Measurements from ENCODE around the gene PAK5. TPM values are rescaled to one million over a fixed set of nuclear protein-coding genes. Genes with fewer than 3 reads are reported as not detected.

PAK5 gene
- total RNA-seq, 1 experiment from 2014 or later = 0.03 TPM

- no peak for DNase-seq
- H3K4me3 ChIP-seq (ENCODE audit: insufficient read depth, low read depth, low read length) = no peak overlapping the region
These were observed 286.9 kb downstream of the PAK5 start for GRCh38 chr20:9551808-9552550.

DNA sequence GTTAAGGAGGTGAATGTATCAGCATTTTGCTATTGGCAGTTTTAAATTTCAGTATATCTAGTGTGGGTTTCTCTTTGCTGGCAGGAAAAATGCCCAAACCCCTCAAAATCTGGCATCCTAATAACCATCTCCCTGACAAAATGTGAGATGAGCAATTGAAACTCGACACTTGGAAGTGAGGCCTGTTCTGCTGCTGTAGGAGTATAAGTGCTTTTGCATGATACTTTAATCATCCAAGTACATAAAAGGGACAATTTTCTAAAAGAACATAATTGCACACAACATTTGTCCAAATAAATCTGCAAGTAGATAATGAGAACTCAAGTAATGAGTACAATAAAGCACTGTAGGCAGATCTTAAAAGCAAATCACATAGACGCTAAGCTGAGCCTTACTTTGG is 288.0 kb downstream of the PAK5 start:
- Histone ChIP-seq H3K36me3 (replicated peaks; ENCODE audit: control insufficient read depth, insufficient read depth, low read length) (no peaks in the 10 kb centered on the region), H3K4me3 (ENCODE audit: insufficient read depth, low read depth, low read length) (no peak overlapping the region), H3K27me3 (ENCODE audit: control insufficient read depth, insufficient read depth, low read length) (no peaks in the 10 kb centered on the region; the same call in none of the 2 replicates)
- no peak for DNase-seq

More at GRCh38 chr20:9551808-9552550, 286.9 kb downstream of the PAK5 start:
- no peaks in the 10 kb centered on the region for H3K36me3 ChIP-seq (replicated peaks; ENCODE audit: control insufficient read depth, insufficient read depth, low read length)
- no peaks in the 10 kb centered on the region; the same call in none of the 2 replicates for H3K27me3 ChIP-seq (ENCODE audit: control insufficient read depth, insufficient read depth, low read length)

DNA sequence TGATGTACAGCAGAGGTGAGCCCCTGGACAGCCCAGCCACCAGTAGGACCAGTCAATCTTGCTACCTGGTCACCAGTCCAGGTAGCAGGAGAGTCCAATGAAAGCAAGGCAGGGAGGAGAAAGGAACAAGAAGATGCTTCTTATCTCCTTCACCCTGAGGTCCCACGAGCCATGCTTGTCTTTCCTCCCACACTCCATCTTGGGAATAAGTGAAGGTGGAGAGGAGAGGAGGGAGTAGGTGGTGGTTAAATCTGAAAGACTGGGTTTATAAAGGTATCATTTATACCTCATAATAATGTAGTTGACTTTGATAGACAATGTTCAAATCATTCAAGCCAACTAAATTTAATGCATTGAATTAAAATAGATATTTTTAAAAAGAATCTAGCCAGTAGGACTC is 288.6 kb downstream of the PAK5 start:
- DNase-seq = no peak
- Histone ChIP-seq H3K4me3 (ENCODE audit: insufficient read depth, low read depth, low read length) (no peak overlapping the region), H3K27me3 (ENCODE audit: control insufficient read depth, insufficient read depth, low read length) (no peaks in the 10 kb centered on the region; the same call in none of the 2 replicates), H3K36me3 (replicated peaks; ENCODE audit: control insufficient read depth, insufficient read depth, low read length) (no peaks in the 10 kb centered on the region)

GRCh38 chr20:9543214-9543613 is 295.7 kb downstream of the PAK5 start:
- Histone ChIP-seq H3K27me3 (ENCODE audit: control insufficient read depth, insufficient read depth, low read length) (no peaks in the 10 kb centered on the region), H3K4me3 (ENCODE audit: insufficient read depth, low read depth, low read length) (no peak overlapping the region)
- no peak for DNase-seq

DNA sequence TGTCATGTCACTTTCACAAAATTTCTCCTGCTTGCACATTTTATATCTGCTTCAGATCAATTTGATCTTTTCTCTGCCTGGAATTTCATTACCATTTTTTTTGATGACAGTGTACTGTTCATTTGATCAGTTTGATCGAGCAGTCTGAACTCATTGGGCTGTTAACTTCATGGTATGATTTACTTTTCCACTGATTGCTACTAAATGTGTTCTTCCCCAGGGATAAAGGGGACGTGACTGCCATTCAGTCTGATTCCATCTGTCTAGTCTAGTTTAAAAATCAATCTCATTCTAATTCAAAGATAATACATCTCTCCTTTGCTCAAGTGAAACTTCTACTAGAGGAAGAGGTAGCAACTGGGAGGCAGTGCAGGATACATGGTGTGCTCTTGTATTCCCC is 303.4 kb downstream of the PAK5 start:
- H3K27me3 ChIP-seq (ENCODE audit: control insufficient read depth, insufficient read depth, low read length) = no peaks in the 10 kb centered on the region
- no peak overlapping the region for H3K4me3 ChIP-seq (ENCODE audit: insufficient read depth, low read depth, low read length)
- H3K36me3 ChIP-seq (replicated peaks; ENCODE audit: control insufficient read depth, insufficient read depth, low read length) = no peaks in the 10 kb centered on the region
- no peak for DNase-seq

More at GRCh38 chr20:9543214-9543613, 295.7 kb downstream of the PAK5 start:
- H3K36me3 ChIP-seq (replicated peaks; ENCODE audit: control insufficient read depth, insufficient read depth, low read length) = no peaks in the 10 kb centered on the region

GRCh38 chr20:9534025-9534424 is 304.9 kb downstream of the PAK5 start:
- DNase-seq = no peak
- Histone ChIP-seq H3K36me3 (replicated peaks; ENCODE audit: control insufficient read depth, insufficient read depth, low read length) (no peaks in the 10 kb centered on the region), H3K4me3 (ENCODE audit: insufficient read depth, low read depth, low read length) (no peak overlapping the region), H3K27me3 (ENCODE audit: control insufficient read depth, insufficient read depth, low read length) (no peaks in the 10 kb centered on the region)

DNA sequence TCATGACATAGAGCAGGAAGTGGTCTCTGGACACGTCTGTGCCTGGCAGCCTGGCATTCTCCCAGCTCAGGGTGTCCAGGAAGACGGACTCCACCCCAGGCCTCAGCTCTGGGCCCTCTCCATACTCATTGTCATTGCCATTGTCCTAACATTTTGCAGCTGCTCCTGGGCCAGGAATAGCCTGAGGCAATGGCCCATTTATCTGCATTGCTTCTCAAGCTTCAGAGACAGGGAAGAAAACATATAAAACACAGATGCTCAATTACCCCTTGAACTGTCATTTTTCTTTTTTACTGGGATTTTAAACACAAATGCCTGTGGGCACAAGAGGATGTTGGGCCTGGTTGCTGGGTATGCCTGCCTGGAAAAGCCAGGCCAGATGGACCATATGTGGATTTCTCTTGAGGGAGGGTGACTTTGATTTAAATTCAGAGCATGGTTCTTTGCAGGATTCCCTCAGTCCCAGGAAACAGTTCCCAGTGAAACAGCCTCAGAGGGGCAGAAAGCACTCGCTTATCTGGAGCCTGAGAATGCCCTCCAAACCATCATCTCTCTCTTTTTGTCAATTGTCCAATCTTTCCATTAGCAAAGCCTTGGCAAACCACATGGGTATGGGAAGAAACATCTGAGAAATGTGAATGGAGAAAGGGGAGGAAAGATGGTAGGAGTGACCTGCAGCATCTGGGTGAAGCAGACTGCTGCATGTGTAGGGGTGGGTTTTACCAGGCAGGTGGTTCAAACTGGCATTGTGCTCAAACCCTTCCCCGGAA is 306.6 kb downstream of the PAK5 start:
- no peaks in the 10 kb centered on the region for H3K36me3 ChIP-seq (replicated peaks; ENCODE audit: control insufficient read depth, insufficient read depth, low read length)
- DNase-seq = no peak
- no peaks in the 10 kb centered on the region for H3K27me3 ChIP-seq (ENCODE audit: control insufficient read depth, insufficient read depth, low read length)
- no peak overlapping the region for H3K4me3 ChIP-seq (ENCODE audit: insufficient read depth, low read depth, low read length)

GRCh38 chr20:9531581-9531980 is 307.3 kb downstream of the PAK5 start:
- no peaks in the 10 kb centered on the region for H3K27me3 ChIP-seq (ENCODE audit: control insufficient read depth, insufficient read depth, low read length)
- no peak for DNase-seq

DNA sequence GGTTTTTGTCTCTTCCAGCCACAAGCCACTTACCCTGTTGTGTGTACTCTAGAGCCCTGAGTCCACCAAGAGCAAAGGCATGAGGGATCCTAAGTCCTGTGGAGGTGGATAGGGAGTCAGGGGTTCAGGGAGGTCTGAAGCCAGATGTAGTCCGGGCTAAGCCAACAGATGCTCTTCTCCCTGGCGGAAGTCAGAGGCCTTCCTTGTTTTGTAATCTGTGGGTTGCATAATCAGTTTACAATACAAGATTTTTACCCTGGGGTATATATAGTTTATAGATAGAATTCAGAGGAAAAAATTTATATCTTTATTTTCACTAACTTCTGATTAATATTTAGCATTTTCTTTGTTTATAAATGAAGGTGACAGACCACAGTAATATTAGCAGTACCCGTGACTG is 315.2 kb downstream of the PAK5 start:
- Histone ChIP-seq H3K4me3 (ENCODE audit: insufficient read depth, low read depth, low read length) (no peak overlapping the region), H3K27me3 (ENCODE audit: control insufficient read depth, insufficient read depth, low read length) (peaks cover 13% of the 10 kb centered on the region; the same call in 1 of the 2 replicates), H3K36me3 (replicated peaks; ENCODE audit: control insufficient read depth, insufficient read depth, low read length) (no peaks in the 10 kb centered on the region)
- no peak for DNase-seq

More at GRCh38 chr20:9531581-9531980, 307.3 kb downstream of the PAK5 start:
- Histone ChIP-seq H3K4me3 (ENCODE audit: insufficient read depth, low read depth, low read length) (no peak overlapping the region), H3K36me3 (replicated peaks; ENCODE audit: control insufficient read depth, insufficient read depth, low read length) (no peaks in the 10 kb centered on the region)

DNA sequence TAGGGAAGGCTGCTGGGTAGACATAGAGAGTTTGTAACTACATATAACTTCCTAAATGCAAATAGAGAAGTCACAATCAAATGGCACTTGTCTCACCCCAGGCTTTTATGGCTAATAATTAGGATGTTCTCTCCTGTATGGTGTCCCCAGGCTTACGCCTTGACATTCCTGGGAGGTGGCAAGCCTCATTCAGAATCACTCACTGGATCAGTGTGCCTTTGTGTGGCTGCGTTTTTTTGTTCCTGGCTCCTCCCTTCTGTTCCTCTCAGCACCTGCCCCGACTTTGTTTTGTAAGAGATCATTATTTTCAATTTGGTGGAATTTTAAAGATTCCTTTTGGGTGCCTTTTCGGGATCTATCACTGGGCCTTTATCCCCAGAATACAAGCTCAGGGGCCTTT is 318.8 kb downstream of the PAK5 start:
- H3K36me3 ChIP-seq (replicated peaks; ENCODE audit: control insufficient read depth, insufficient read depth, low read length) = no peaks in the 10 kb centered on the region
- no peak overlapping the region for H3K4me3 ChIP-seq (ENCODE audit: insufficient read depth, low read depth, low read length)
- H3K27me3 ChIP-seq (ENCODE audit: control insufficient read depth, insufficient read depth, low read length) = peaks cover 49% of the 10 kb centered on the region
- DNase-seq = peak; percentile 20

GRCh38 chr20:9518576-9519175 is 320.2 kb downstream of the PAK5 start:
- Histone ChIP-seq H3K27me3 (ENCODE audit: control insufficient read depth, insufficient read depth, low read length) (peaks cover 63% of the 10 kb centered on the region), H3K36me3 (replicated peaks; ENCODE audit: control insufficient read depth, insufficient read depth, low read length) (no peaks in the 10 kb centered on the region), H3K4me3 (ENCODE audit: insufficient read depth, low read depth, low read length) (no peak overlapping the region)
- DNase-seq = peak; percentile 71

DNA sequence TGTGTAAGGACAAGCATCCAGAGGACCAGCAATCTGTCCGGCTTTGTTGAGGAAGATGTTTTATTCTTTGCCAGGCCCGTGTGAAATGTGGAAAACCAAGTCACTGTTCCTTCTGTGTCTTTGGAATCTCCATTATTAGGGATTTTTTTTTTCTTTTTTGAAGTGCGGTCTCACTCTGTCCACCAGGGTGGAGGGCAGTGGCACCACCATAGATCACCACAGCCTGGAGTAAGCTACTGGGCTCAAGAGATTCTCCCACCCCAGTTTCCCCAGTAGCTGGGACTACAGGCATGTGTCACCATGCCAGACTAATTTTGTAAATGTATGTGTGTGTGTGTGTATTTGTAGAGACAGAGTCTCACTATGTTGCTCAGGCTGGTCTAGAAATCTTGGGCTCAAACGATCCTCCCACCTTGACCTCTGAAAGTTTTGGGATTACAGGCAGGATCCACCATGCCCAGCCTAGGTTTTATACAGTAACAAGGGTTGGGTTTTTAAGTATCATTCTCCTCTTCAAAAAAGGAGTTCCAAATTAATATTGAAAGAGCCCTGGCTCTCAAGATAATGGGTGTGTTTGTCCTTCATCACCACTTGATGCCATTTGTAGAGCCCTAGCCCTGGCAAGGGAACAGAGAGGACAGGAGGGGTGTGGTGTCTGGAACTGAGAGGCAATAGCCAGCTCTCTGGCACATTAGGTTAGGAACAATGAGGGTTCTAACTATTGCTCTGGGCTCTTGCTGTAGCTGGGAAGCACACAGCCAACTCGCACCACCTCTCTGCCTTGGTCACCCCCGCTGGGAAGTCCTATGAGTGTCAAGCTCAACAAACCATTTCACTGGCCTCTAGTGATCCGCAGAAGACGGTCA is 321.3 kb downstream of the PAK5 start:
- Histone ChIP-seq H3K27me3 (ENCODE audit: control insufficient read depth, insufficient read depth, low read length) (peaks cover 73% of the 10 kb centered on the region), H3K4me3 (ENCODE audit: insufficient read depth, low read depth, low read length) (no peak overlapping the region), H3K36me3 (replicated peaks; ENCODE audit: control insufficient read depth, insufficient read depth, low read length) (no peaks in the 10 kb centered on the region)
- peak; percentile 20 for DNase-seq

- H3K4me3 ChIP-seq (ENCODE audit: insufficient read depth, low read depth, low read length) = peak overlapping the region; percentile 42
- H3K36me3 ChIP-seq (replicated peaks; ENCODE audit: control insufficient read depth, insufficient read depth, low read length) = no peaks in the 10 kb centered on the region
- peak; percentile 56 for DNase-seq
- H3K27me3 ChIP-seq (ENCODE audit: control insufficient read depth, insufficient read depth, low read length) = peaks cover 80% of the 10 kb centered on the region
These were observed 322.5 kb downstream of the PAK5 start for GRCh38 chr20:9516234-9516871.
